Measurements from ENCODE around the gene DNAJC18. TPM values are rescaled to one million over a fixed set of nuclear protein-coding genes. Genes with fewer than 3 reads are reported as not detected.
"Not testable (repeated sequence)": the region's sequence is repeated elsewhere in the genome, so short reads cannot be mapped to it uniquely, and the experiment has no call there.

The DNAJC18 gene
- total RNA-seq, 4 donors from 2014 or later: 0.35 to 23.9 (median 3.4) TPM

GRCh38 chr5:139445325-139446170, 6.2 kb upstream of the DNAJC18 start:
- no peaks in the 10 kb centered on the region for H3K27me3 ChIP-seq
- peak in 1 of 3 donors; percentile 18 for DNase-seq
- TF ChIP-seq POLR2A (IDR thresholded peaks at IDR 0.05): no peak
- TF ChIP-seq, protein P1, sequence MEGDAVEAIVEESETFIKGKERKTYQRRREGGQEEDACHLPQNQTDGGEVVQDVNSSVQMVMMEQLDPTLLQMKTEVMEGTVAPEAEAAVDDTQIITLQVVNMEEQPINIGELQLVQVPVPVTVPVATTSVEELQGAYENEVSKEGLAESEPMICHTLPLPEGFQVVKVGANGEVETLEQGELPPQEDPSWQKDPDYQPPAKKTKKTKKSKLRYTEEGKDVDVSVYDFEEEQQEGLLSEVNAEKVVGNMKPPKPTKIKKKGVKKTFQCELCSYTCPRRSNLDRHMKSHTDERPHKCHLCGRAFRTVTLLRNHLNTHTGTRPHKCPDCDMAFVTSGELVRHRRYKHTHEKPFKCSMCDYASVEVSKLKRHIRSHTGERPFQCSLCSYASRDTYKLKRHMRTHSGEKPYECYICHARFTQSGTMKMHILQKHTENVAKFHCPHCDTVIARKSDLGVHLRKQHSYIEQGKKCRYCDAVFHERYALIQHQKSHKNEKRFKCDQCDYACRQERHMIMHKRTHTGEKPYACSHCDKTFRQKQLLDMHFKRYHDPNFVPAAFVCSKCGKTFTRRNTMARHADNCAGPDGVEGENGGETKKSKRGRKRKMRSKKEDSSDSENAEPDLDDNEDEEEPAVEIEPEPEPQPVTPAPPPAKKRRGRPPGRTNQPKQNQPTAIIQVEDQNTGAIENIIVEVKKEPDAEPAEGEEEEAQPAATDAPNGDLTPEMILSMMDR (IDR thresholded peaks at IDR 0.05): no peak
- no peaks in the 10 kb centered on the region for H3K36me3 ChIP-seq
- H3K27ac ChIP-seq: no peak overlapping the region
- no peak overlapping the region for H3K4me3 ChIP-seq
- H3K9me3 ChIP-seq: no peaks in the 10 kb centered on the region
- H3K4me1 ChIP-seq: no peaks in the 10 kb centered on the region

GRCh38 chr5:139443831-139444453, 4.6 kb upstream of the DNAJC18 start:
- DNase-seq: peak in 1 of 3 donors; percentile 45

GRCh38 chr5:139440416-139440815, 1.1 kb upstream of the DNAJC18 start:
- not testable (repeated sequence) for H3K36me3 ChIP-seq, H3K27ac ChIP-seq, H3K9me3 ChIP-seq, H3K4me3 ChIP-seq, H3K27me3 ChIP-seq
- H3K4me1 ChIP-seq: peaks cover 0 to 11% (median 2%) of the 10 kb centered on the region in 4 donors
- DNase-seq: peak in 1 of 3 donors; percentile 43

More at GRCh38 chr5:139443831-139444453, 4.6 kb upstream of the DNAJC18 start:
- Histone ChIP-seq H3K4me3 (no peak overlapping the region), H3K36me3 (no peaks in the 10 kb centered on the region), H3K27ac (no peak overlapping the region), H3K4me1 (peaks cover 0 to 6% (median 2%) of the 10 kb centered on the region in 4 donors), H3K9me3 (no peaks in the 10 kb centered on the region), H3K27me3 (no peaks in the 10 kb centered on the region)
- TF ChIP-seq POLR2A (IDR thresholded peaks at IDR 0.05): no peak
- TF ChIP-seq, protein P1 (IDR thresholded peaks at IDR 0.05): no peak

DNA sequence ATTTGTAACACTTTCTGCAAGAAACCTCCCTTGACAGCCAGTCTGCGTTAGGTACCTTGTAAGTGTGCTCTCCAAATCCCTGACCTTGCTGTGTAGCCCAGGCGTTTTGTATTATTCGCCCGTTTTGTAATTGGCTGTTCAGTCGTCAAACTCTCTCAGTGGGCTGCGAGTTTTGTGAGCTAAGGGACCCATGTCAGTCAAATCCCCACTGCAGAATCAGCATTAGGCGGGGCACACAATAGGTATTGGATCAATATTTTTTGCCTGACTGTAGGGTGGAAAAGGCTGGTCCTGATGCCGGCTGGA, 665 bp downstream of the DNAJC18 start:
- H3K4me1 ChIP-seq: peaks cover 0 to 11% (median 2%) of the 10 kb centered on the region in 4 donors
- no peak for DNase-seq
- no peaks in the 10 kb centered on the region for H3K27me3 ChIP-seq
- H3K27ac ChIP-seq: peak overlapping the region; percentile 88 to 96 (median 94)
- no peak for TF ChIP-seq POLR2A (IDR thresholded peaks at IDR 0.05)
- TF ChIP-seq, protein P1 (IDR thresholded peaks at IDR 0.05): no peak
- H3K36me3 ChIP-seq: no peaks in the 10 kb centered on the region
- H3K4me3 ChIP-seq: peak overlapping the region; percentile 67 to 74 (median 70)
- no peaks in the 10 kb centered on the region for H3K9me3 ChIP-seq

DNA sequence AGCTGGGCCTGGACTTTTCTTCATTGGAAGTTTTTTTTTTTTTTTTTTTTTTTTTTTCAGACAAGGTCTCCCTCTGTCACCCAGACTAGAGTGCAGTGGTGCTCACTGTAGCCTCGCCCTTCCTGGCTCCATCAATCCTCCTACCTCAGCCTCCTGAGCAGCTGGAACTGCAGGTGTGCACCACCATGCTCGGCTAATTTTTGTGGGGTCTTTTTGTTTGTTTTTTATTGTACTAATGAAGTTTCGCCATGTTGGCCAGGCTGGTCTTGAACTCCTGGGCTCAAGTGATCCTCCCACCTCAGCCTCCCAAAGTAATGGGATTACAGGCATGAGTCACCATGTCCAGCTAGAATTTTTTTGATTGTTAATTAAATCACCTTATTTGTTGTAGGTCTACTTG, 3.6 kb downstream of the DNAJC18 start:
- no peak overlapping the region for H3K27ac ChIP-seq
- peak in 1 of 3 donors; percentile 37 for DNase-seq
- H3K36me3 ChIP-seq: no peaks in the 10 kb centered on the region
- H3K4me1 ChIP-seq: peaks cover 0 to 11% (median 2%) of the 10 kb centered on the region in 4 donors
- H3K4me3 ChIP-seq: no peak overlapping the region
- H3K27me3 ChIP-seq: no peaks in the 10 kb centered on the region
- TF ChIP-seq POLR2A (IDR thresholded peaks at IDR 0.05): no peak
- TF ChIP-seq, protein P1 (IDR thresholded peaks at IDR 0.05): no peak
- no peaks in the 10 kb centered on the region for H3K9me3 ChIP-seq

DNA sequence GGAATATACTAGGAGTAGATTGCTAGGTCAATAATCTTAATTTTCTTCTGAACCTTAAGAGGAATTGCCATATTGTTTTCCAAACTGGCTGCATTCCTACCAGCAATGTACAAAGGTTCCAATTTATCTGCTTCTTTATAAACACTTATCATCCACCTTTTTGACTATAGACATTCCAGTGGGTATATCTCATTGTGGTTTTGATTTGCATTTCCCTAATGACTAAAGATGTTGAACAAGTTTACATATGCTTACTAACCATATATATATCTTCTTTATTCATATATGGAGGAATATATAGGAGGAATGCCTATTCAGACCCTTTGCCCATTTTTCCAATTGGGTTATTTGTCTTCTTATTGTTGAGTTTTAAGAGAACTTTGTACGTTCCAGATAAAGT, 7.6 kb downstream of the DNAJC18 start:
- Histone ChIP-seq H3K4me3 (no peak overlapping the region), H3K27ac (no peak overlapping the region), H3K9me3 (no peaks in the 10 kb centered on the region), H3K36me3 (peaks cover 0 to 10% (median 0%) of the 10 kb centered on the region in 3 donors), H3K27me3 (no peaks in the 10 kb centered on the region), H3K4me1 (no peaks in the 10 kb centered on the region)
- no peak for TF ChIP-seq POLR2A (IDR thresholded peaks at IDR 0.05)
- TF ChIP-seq, protein P1 (IDR thresholded peaks at IDR 0.05): no peak
- no peak for DNase-seq
